Activated effector memory CD4-positive, alpha-beta T cell treated with Interleukin-2 at 50 U/mL for 16 hours (primary cell): Measurements from ENCODE around the gene CASR.

ENCODE experiments used
- DNase-seq: peaks from one replicate; pipeline ENCODE4 v3.0.0-alpha.2; 2020

Gene CASR

GRCh38 chr3:122310361-122310760 lies 126.9 kb downstream of the CASR start:
- DNase-seq = no peak

GRCh38 chr3:122312826-122313225 lies 129.4 kb downstream of the CASR start:
- no peak for DNase-seq

DNA sequence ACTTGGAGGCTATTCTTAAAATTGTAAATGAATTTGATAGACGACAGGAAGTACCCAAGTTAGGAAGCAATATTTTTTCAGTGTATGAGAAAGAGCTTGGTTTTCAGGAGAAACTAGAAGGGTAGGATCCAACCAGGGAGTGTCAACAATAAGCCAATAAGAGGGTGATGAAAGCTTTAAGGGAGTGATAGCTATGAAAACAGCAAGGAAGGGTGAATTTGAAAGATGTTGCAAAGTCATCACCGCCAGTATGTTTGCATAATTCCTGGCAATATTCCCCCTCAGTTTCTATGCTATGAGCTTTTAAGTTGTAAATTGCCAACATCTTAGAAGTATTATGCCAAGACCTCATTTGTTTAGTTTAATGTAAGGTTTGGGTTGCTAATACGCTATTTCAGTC lies 129.8 kb downstream of the CASR start:
- DNase-seq = no peak

DNA sequence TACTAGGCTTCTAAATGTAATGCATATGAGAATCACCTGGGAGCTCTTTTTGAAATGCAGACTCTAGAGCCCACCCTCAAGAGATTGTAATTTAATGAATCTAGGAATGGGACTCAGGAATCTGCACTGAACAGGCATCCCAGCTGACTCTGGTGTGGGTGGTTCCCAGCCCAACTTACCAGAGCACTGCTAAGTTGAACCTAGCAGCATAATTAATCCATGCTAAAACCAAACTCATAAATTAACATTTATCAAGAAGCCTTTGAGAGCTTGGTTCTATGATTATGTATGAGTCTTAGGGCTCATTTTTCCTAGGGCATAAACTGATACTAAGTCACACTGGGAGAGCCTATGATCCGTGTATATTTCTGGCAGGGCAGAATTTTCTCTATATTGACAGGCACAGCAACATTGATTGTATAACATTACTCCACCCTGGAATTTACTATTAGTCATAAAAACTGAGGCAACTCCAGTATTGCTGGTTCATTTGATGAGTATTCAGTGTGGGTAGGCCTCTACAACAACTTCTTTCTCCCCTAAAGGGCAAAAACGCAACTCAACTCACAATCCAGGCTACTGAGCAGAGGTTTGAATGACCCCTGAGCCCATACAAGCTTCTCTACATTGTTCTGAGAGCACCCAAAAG lies 130.9 kb downstream of the CASR start:
- no peak for DNase-seq

DNA sequence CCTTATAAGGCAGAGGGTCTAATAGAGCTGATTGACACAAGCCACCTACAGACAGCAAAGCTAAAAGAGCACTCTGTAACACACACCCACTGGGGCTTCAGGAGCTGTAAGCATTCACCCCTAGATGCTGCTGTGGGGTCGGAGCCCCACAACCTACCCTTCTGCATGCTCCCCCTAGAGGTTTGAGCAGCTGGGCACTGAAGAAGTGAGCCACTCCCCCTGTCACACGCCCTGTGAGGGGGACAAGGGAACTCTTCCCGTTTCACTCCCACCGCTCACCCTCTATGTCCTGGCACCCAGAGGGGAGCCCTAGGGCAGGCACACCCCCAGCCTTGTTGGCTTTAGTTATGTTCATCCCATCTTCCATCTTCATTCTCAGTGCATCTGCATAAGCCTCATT lies 132.2 kb downstream of the CASR start:
- no peak for DNase-seq

GRCh38 chr3:122316368-122316767 lies 132.9 kb downstream of the CASR start:
- no peak for DNase-seq

- no peak for DNase-seq
Measured at GRCh38 chr3:122318620-122319019, 135.2 kb downstream of the CASR start.

- DNase-seq = no peak
Measured at GRCh38 chr3:122322095-122323075, 138.9 kb downstream of the CASR start.

DNA sequence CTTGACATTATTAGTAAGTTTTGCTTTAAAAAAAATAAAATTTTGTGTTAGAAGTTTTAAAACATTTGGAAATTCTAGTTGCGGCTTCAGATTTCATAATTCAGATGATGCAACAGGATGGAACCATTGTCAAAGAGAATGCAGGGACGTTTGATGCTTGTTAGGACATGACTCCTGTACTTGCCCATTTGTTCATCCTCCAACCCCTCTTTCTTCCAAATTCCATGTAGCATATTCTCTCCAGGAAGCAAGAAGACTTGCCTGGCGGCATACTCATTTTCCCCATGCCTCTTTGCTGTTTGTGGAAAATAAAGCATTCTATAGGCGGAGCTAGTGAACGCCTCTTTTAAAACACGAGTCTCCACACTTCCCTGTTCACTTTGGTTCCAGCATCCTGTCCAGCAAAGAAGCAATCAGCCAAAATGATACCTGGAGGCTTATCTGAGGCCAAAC lies 141.4 kb downstream of the CASR start, which contains the start of gene CSTA:
Gene CSTA (plus strand): TSS at position 378 of the 453 bp plus-strand sequence. CDS start 45 bp downstream, at position 423.
- DNase-seq = no peak

DNA sequence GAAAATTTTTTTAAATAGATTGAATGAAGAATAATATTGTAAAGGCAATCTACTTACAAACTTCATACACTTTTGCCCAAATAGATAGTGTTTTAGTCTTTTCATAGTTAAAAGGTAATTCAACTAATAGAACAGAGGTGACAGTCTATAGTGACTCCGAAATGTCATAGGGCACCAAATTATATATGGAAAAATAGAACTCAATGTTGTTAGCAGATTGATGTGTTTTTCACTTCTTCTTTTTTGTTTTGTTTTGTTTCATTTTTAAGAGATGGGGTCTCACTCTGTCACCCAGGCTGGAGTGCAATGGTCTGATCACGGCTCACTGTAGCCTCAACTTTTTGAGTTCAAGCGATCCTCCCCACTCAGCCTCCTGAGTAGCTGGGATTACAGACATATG lies 142.3 kb downstream of the CASR start:
- DNase-seq = no peak

DNA sequence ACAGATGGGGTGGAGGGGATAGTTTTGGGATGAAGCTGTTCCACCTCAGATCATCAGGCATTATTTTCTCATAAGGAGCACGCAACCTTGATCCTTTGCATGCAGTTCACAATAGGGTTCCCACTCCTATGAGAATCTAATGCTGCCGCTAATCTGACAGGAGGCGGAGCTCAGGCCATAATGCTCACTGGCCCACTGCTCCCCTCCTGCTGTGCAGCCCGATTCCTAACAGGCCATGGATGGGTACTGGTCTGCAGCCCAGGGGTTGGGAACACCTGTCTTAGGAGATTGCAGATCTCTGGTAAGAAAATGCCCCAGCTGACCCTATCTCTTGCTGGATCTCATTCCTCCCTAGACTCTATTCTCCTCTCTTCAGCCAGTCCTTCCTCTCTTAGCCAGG lies 148.4 kb downstream of the CASR start:
- DNase-seq = no peak

GRCh38 chr3:122332551-122332950 lies 149.1 kb downstream of the CASR start:
- no peak for DNase-seq
